Upper lobe of left lung (tissue), 6 donors: Measurements from ENCODE around the gene CLCN1. TPM values are rescaled to one million over a fixed set of nuclear protein-coding genes. Genes with fewer than 3 reads are reported as not detected.

Experiments used
- ATAC-seq, 2 donors: fragments of 200-7000 bp; cut with Tn5 transposase; one replicate each; pipeline ENCODE4 v1.9.1; 2022; ENCODE audit warnings: mild to moderate bottlenecking in 2 of 2, moderate library complexity in 2 of 2; ENCODE audit not compliant: low FRiP score in 2 of 2
- DNase-seq, 2 donors: peaks; one replicate each; pipeline ENCODE4 v3.0.0-alpha.2; 2019 to 2020
- H3K27ac ChIP-seq, 4 donors: fragments of 200-600 bp; sonication (generic); one replicate each; pipeline ENCODE4 v1.5.1; 2016 to 2019
- H3K27me3 ChIP-seq, 4 donors: fragments of 200-600 bp; sonication (generic); one replicate each; pipeline ENCODE4 v1.5.1; 2017 to 2019
- H3K36me3 ChIP-seq, 4 donors: fragments of 200-600 bp; sonication (generic); one replicate each; pipeline ENCODE4 v1.5.1; 2016 to 2019
- H3K4me1 ChIP-seq, 4 donors: fragments of 200-600 bp; sonication (generic); one replicate each; pipeline ENCODE4 v1.5.1; 2018 to 2019
- H3K4me3 ChIP-seq, 4 donors: fragments of 200-600 bp; sonication (generic); one replicate each; pipeline ENCODE4 v1.5.1; 2017 to 2019; ENCODE audit warnings: mild to moderate bottlenecking in 2 of 4, moderate library complexity in 1 of 4
- H3K9me3 ChIP-seq, 4 donors: fragments of 200-600 bp; sonication (generic); one replicate each; pipeline ENCODE4 v1.5.1; 2018 to 2019
- CTCF ChIP-seq, 6 experiments: fragments of 450-650 bp in 4 of 6; fragments of 200-600 bp in 2 of 6; sonication (generic) in 2 of 6; IDR thresholded peaks; one replicate each; pipeline ENCODE4 v1.5.1; 2016 to 2019; ENCODE audit warnings: antibody characterized with exemption in 6 of 6
- EP300 ChIP-seq, 4 donors: sonication (generic); formaldehyde crosslinking; IDR thresholded peaks; one replicate each; pipeline ENCODE4 v1.5.1; 2017; ENCODE audit warnings: antibody characterized with exemption in 4 of 4, control low read depth in 2 of 4
- POLR2A ChIP-seq, 4 donors: fragments of 450-650 bp; IDR thresholded peaks; one replicate each; pipeline ENCODE4 v1.5.1; 2016 to 2017; ENCODE audit warnings: antibody characterized with exemption in 4 of 4, mild to moderate bottlenecking in 2 of 4
- POLR2AphosphoS5 ChIP-seq, 2 donors: sonication (generic); formaldehyde crosslinking; IDR thresholded peaks; one replicate each; pipeline ENCODE4 v1.5.1; 2017; ENCODE audit warnings: antibody characterized with exemption in 2 of 2
- WGBS, 2 donors: methylation state at CpG; one replicate each; pipeline ENCODE4 v1.1.5; 2017 to 2018; 5-methylcytosine and 5-hydroxymethylcytosine counted together
- total RNA-seq, 6 donors: library from RNA; depleted of rRNA in 4 of 6; stranded (reverse); fragments of >200 nt in 4 of 6; gene quantifications; one replicate each; pipeline versions ENCODE4 v1.1.0 to v1.2.1, GENCODE V29; 2016 to 2021
- donor health status: DM: no; HTN: no; CAD: no; lungs with moderate emphysema.
- donor health status: DM: no; HTN: yes; CAD: no; lungs with severe emphysema.

Gene CLCN1
- total RNA-seq, 6 donors from 2014 or later: 0.10 TPM; not detected in 5

- Histone ChIP-seq H3K9me3 (no peaks in the 10 kb centered on the region), H3K27me3 (no peaks in the 10 kb centered on the region), H3K36me3 (peaks cover 8 to 41% (median 25%) of the 10 kb centered on the region in 4 donors), H3K27ac (peak overlapping the region; percentile 97 to 99 (median 98)), H3K4me3 (peak overlapping the region in 3 of 4 donors; percentile 93 to 99 (median 97)), H3K4me1 (peaks cover 54 to 87% (median 69%) of the 10 kb centered on the region in 4 donors)
- DNase-seq (no peak), ATAC-seq (no peak)
- no peak for TF ChIP-seq POLR2A (IDR thresholded peaks at IDR 0.05)
- no peak for TF ChIP-seq CTCF (IDR thresholded peaks at IDR 0.05)
- TF ChIP-seq EP300 (IDR thresholded peaks at IDR 0.05): no peak
- TF ChIP-seq POLR2AphosphoS5 (IDR thresholded peaks at IDR 0.05): no peak
- WGBS, 2 donors: 50 to 51% methylated on average over 5 of the region's 5 CpGs
These were observed 68.2 kb downstream of the CLCN1 start for GRCh38 chr7:143384148-143384547.

GRCh38 chr7:143384661-143385631, 69.0 kb downstream of the CLCN1 start:
- peaks cover 13 to 49% (median 33%) of the 10 kb centered on the region in 4 donors for H3K36me3 ChIP-seq
- no peaks in the 10 kb centered on the region for H3K9me3 ChIP-seq
- ATAC-seq (no peak), DNase-seq (peak in 1 of 2 donors; percentile 60)
- H3K4me1 ChIP-seq: peaks cover 46 to 85% (median 65%) of the 10 kb centered on the region in 4 donors
- 54 to 59% methylated on average over 14 of the region's 14 CpGs for WGBS, 2 donors
- peak overlapping the region; percentile 14 to 99 (median 95) for H3K4me3 ChIP-seq
- no peaks in the 10 kb centered on the region for H3K27me3 ChIP-seq
- H3K27ac ChIP-seq: peak overlapping the region; percentile 97 to 99 (median 98)
- no peak for TF ChIP-seq POLR2A (IDR thresholded peaks at IDR 0.05)
- no peak for TF ChIP-seq EP300 (IDR thresholded peaks at IDR 0.05)
- TF ChIP-seq POLR2AphosphoS5 (IDR thresholded peaks at IDR 0.05): peak; percentile 5 to 46
- TF ChIP-seq CTCF (IDR thresholded peaks at IDR 0.05): no peak

- peak overlapping the region in 1 of 4 donors; percentile 93 for H3K4me3 ChIP-seq
- peaks cover 52 to 96% (median 73%) of the 10 kb centered on the region in 4 donors for H3K4me1 ChIP-seq
- no peaks in the 10 kb centered on the region for H3K27me3 ChIP-seq
- H3K36me3 ChIP-seq: peaks cover 22 to 61% (median 44%) of the 10 kb centered on the region in 4 donors
- 33 to 42% methylated on average over 18 to 19 of the region's 19 CpGs for WGBS, 2 donors
- peak in 1 of 2 donors; percentile 69 for DNase-seq
- no peaks in the 10 kb centered on the region for H3K9me3 ChIP-seq
- H3K27ac ChIP-seq: peak overlapping the region; percentile 59 to 99 (median 78)
- TF ChIP-seq POLR2AphosphoS5 (IDR thresholded peaks at IDR 0.05) (no peak), CTCF (IDR thresholded peaks at IDR 0.05) (no peak), EP300 (IDR thresholded peaks at IDR 0.05) (no peak), POLR2A (IDR thresholded peaks at IDR 0.05) (no peak)
- peak in 1 of 2 donors; percentile 1 for ATAC-seq
These were observed 70.2 kb downstream of the CLCN1 start for GRCh38 chr7:143385891-143386781.

GRCh38 chr7:143387156-143387975, 71.5 kb downstream of the CLCN1 start:
- TF ChIP-seq EP300 (IDR thresholded peaks at IDR 0.05): no peak
- no peak for TF ChIP-seq POLR2AphosphoS5 (IDR thresholded peaks at IDR 0.05)
- TF ChIP-seq CTCF (IDR thresholded peaks at IDR 0.05): no peak
- TF ChIP-seq POLR2A (IDR thresholded peaks at IDR 0.05): no peak
- peaks cover 25 to 68% (median 54%) of the 10 kb centered on the region in 4 donors for H3K36me3 ChIP-seq
- no peaks in the 10 kb centered on the region for H3K9me3 ChIP-seq
- 91 to 96% methylated on average over 7 to 22 of the region's 23 CpGs for WGBS, 2 donors
- H3K27ac ChIP-seq: peak overlapping the region; percentile 18 to 99 (median 59)
- DNase-seq (no peak), ATAC-seq (no peak)
- H3K27me3 ChIP-seq: no peaks in the 10 kb centered on the region
- peak overlapping the region in 1 of 4 donors; percentile 19 for H3K4me3 ChIP-seq
- H3K4me1 ChIP-seq: peaks cover 62 to 99% (median 78%) of the 10 kb centered on the region in 4 donors
